ENCODE data around the gene AFAP1L2. TPM values are rescaled to one million over a fixed set of nuclear protein-coding genes. Genes with fewer than 3 reads are reported as not detected.
A peak's percentile ranks its signal among the peaks of the same experiment; 100 is the strongest.

Gene AFAP1L2
- total RNA-seq, 1 donor from 2014 or later, result 29.5 TPM

- no peak overlapping the region for H3K4me3 ChIP-seq
- H3K36me3 ChIP-seq, result peaks cover 0 to 7% of the 10 kb centered on the region in 2 donors
- no peaks in the 10 kb centered on the region for H3K27me3 ChIP-seq
- DNase-seq (ENCODE audit: extremely low spot score in 2 of 2), result no peak
- no peak overlapping the region for H3K27ac ChIP-seq
- H3K4me1 ChIP-seq, result peaks cover 19% of the 10 kb centered on the region
- intact Hi-C loops (cut with DNase I), result loop anchor here (10.0 kb wide), 2 partner anchors 99 to 489 kb away; partner anchors contain the start of gene AFAP1L2
- no peak for TF ChIP-seq POLR2A (IDR thresholded peaks at IDR 0.05)
- no peaks in the 10 kb centered on the region for H3K9me3 ChIP-seq
Measured at GRCh38 chr10:114305521-114305925, 98.8 kb downstream of the AFAP1L2 start.

DNA sequence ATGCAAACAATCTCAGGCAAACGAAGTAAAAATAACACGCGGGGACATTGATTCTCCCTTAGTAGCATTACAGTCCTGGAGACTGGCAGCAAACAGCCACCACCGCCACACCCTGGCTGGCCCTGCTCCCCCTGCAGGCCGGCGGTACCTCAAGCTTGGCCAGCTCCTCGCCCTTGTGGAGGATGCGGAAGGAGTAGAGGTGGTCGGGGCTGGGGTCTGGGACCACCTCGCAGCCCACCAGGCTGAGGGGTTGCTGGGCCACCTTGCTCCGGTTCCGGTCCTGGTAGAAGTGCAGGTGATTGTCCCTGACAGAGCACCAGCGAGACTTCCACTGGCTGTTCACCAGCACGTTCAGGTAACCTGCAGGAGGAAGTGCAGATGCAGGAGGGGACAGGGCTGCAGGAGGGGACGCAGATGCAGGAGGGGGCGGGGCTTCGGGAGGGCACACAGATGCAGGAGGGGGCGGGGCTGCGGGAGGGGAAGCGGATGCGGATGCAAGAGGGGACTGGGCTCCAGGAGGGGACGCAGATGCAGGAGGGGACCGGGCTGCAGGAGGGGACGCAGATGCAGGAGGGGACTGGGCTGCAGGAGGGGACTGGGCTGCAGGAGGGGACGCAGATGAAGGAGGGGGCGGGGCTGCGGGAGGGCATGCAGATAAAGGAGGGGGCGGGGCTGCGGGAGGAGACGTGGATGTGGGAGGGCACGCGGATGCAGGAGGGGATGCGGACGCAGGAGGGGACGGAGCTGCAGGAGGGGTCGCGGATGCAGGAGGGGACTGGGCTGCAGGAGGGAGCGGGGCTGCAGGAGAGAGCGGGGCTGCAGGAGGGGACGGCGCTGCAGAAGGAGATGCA lies 99.5 kb downstream of the AFAP1L2 start:
- intact Hi-C loops (cut with DNase I), result loop anchor here (5.0 to 10.0 kb wide), 3 partner anchors 100 to 490 kb away; partner anchors contain the start of gene AFAP1L2
- H3K4me1 ChIP-seq, result peaks cover 19% of the 10 kb centered on the region

GRCh38 chr10:114304017-114304570 lies 100.2 kb downstream of the AFAP1L2 start:
- Histone ChIP-seq H3K4me3 (peak overlapping the region; percentile 23 to 41), H3K4me1 (peaks cover 19% of the 10 kb centered on the region), H3K36me3 (peaks cover 0 to 22% of the 10 kb centered on the region in 2 donors), H3K27ac (peak overlapping the region; percentile 62), H3K9me3 (no peaks in the 10 kb centered on the region), H3K27me3 (no peaks in the 10 kb centered on the region)
- intact Hi-C loops (cut with DNase I), result loop anchor here (5.0 to 10.0 kb wide), 3 partner anchors 101 to 491 kb away; partner anchors contain the start of gene AFAP1L2
- DNase-seq (ENCODE audit: extremely low spot score in 2 of 2), result no peak
- TF ChIP-seq POLR2AphosphoS5 (IDR thresholded peaks at IDR 0.05; ENCODE audit: insufficient read depth in 1 of 2, low read depth in 1 of 2) (peak in 1 of 2 donors; percentile 29), POLR2A (IDR thresholded peaks at IDR 0.05) (no peak), CTCF (IDR thresholded peaks at IDR 0.05) (peak; percentile 52 to 87 (median 53))

More for the DNA sequence above, 99.5 kb downstream of the AFAP1L2 start:
- peak overlapping the region; percentile 62 for H3K27ac ChIP-seq
- no peak for DNase-seq (ENCODE audit: extremely low spot score in 2 of 2)
- H3K9me3 ChIP-seq, result no peaks in the 10 kb centered on the region
- TF ChIP-seq POLR2A (IDR thresholded peaks at IDR 0.05) (no peak), CTCF (IDR thresholded peaks at IDR 0.05) (peak in 1 of 3 experiments; percentile 16), POLR2AphosphoS5 (IDR thresholded peaks at IDR 0.05; ENCODE audit: insufficient read depth in 1 of 2, low read depth in 1 of 2) (no peak)
- H3K27me3 ChIP-seq, result no peaks in the 10 kb centered on the region
- H3K4me3 ChIP-seq, result peak overlapping the region; percentile 23 to 41
- H3K36me3 ChIP-seq, result peaks cover 0 to 15% of the 10 kb centered on the region in 2 donors

DNA sequence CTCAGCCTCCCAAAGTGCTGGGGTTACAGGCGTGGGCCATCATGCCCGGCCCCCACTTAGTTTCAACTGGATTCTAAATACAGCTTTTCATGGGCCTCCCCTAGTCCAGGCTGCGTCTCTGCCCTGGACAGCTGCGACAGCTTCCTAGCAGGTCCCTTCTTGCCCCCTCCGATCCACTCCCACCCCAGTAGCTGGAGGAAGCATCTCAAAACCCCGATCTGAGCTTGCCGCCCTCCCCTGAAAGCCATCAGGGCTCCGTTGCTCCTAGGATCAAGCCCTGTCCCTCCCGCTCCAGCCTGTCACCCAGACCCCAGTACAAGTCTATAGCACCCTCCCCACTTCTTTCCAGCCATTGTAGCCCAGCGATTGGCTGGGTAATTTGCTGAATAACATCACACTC lies 100.7 kb downstream of the AFAP1L2 start:
- peak overlapping the region; percentile 62 for H3K27ac ChIP-seq
- TF ChIP-seq POLR2A (IDR thresholded peaks at IDR 0.05), result no peak
- DNase-seq (ENCODE audit: extremely low spot score in 2 of 2), result no peak

DNA sequence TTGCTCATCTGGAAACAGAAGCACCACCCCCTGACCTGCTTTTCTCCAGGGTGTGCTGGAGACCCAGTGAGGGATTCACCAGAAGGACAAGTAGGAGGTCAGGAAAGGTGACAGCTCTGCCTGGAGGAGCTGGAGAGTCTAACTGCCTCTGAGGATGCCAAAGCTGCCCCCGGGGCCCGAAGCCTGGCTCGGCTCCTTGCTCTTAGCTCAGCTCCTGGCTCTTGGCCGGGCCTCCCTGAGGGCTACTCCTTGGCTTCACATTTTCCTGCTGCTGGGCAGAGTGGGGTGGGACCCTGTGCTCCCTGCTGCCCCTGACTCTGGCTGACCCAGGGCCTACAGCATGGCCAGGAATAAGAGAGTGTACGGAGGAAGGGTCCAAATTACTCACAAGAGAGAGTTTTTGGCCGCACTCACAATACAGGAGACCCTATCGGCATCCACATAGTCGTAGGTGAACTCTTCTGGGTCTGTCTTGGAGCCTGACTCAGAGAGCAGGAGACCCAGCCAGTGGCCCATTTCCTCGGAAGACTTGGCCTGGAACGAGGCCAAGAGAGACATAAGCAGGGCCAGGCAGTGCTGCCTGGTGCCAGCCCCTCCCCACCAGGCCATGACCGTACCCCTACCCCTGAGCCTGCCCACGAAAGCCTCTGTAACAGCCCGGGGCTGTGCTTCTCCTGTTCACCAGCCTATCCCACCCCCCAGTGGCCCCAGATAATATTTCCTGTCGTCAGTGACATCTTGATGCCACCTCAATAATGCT lies 102.2 kb downstream of the AFAP1L2 start:
- intact Hi-C loops (cut with DNase I), result loop anchor here (5.0 to 10.0 kb wide), 3 partner anchors 103 to 493 kb away; partner anchors contain the start of gene AFAP1L2
- DNase-seq (ENCODE audit: extremely low spot score in 2 of 2), result no peak
- H3K9me3 ChIP-seq, result no peaks in the 10 kb centered on the region
- no peak overlapping the region for H3K4me3 ChIP-seq
- TF ChIP-seq CTCF (IDR thresholded peaks at IDR 0.05) (no peak), POLR2A (IDR thresholded peaks at IDR 0.05) (no peak), POLR2AphosphoS5 (IDR thresholded peaks at IDR 0.05; ENCODE audit: insufficient read depth in 1 of 2, low read depth in 1 of 2) (no peak)
- H3K27ac ChIP-seq, result peak overlapping the region; percentile 8
- H3K36me3 ChIP-seq, result peaks cover 0 to 36% of the 10 kb centered on the region in 2 donors
- H3K27me3 ChIP-seq, result no peaks in the 10 kb centered on the region
- H3K4me1 ChIP-seq, result peaks cover 19% of the 10 kb centered on the region

More for the DNA sequence above, 100.7 kb downstream of the AFAP1L2 start:
- intact Hi-C loops (cut with DNase I), result loop anchor here (5.0 to 10.0 kb wide), 3 partner anchors 101 to 491 kb away; partner anchors contain the start of gene AFAP1L2
- H3K27me3 ChIP-seq, result no peaks in the 10 kb centered on the region
- H3K36me3 ChIP-seq, result peaks cover 0 to 25% of the 10 kb centered on the region in 2 donors
- H3K4me1 ChIP-seq, result peaks cover 19% of the 10 kb centered on the region
- H3K4me3 ChIP-seq, result no peak overlapping the region
- H3K9me3 ChIP-seq, result no peaks in the 10 kb centered on the region

Data from vagina (tissue), 2 donors.